ENCODE results near the gene HSDL2.

DNA sequence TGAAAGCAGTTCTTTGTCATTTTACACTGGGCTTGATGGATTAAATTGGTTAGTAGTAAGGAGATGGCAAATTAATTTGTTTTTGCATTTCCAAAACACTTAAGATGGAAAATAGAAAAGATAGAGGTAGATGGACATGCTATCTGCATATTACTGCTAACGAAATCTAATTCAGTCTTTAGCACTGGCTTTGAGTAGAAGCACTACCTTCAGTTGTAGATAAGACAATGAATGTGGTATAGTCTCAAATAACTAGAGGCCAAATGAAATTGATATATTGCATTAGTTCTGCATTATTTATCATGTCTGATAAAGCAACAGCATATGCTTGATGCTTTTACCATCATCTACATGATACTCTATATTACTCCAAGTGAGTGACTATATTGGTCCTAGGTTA lies 140.2 kb downstream of the HSDL2 start:
- TF ChIP-seq, protein P1, sequence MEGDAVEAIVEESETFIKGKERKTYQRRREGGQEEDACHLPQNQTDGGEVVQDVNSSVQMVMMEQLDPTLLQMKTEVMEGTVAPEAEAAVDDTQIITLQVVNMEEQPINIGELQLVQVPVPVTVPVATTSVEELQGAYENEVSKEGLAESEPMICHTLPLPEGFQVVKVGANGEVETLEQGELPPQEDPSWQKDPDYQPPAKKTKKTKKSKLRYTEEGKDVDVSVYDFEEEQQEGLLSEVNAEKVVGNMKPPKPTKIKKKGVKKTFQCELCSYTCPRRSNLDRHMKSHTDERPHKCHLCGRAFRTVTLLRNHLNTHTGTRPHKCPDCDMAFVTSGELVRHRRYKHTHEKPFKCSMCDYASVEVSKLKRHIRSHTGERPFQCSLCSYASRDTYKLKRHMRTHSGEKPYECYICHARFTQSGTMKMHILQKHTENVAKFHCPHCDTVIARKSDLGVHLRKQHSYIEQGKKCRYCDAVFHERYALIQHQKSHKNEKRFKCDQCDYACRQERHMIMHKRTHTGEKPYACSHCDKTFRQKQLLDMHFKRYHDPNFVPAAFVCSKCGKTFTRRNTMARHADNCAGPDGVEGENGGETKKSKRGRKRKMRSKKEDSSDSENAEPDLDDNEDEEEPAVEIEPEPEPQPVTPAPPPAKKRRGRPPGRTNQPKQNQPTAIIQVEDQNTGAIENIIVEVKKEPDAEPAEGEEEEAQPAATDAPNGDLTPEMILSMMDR (IDR thresholded peaks at IDR 0.05): no peak
- no peak for TF ChIP-seq POLR2A (IDR thresholded peaks at IDR 0.05)
